ENCODE measurements around the gene MAP3K7CL. TPM values are rescaled to one million over a fixed set of nuclear protein-coding genes. Genes with fewer than 3 reads are reported as not detected.

MAP3K7CL gene
- polyA plus RNA-seq, 10 donors, result 45.2 to 110 (median 72.3) TPM

GRCh38 chr21:29224006-29224405 is 93.6 kb downstream of the MAP3K7CL start:
- DNase-seq, result no peak

Other genes starting within 250 kb of the MAP3K7CL start
- 10 to 100 TPM; 17.0 to 29.5 (median 23.8) TPM for gene LTN1, start 137.8 kb upstream of the MAP3K7CL start, polyA plus RNA-seq (ENCODE audit: insufficient read length in 10 of 10)
- 10 to 100 TPM; 18.2 to 26.5 (median 21.5) TPM for gene RWDD2B, start 111.3 kb upstream of the MAP3K7CL start, polyA plus RNA-seq (ENCODE audit: insufficient read length in 10 of 10)
- gene USP16, start 106.0 kb upstream of the MAP3K7CL start, polyA plus RNA-seq (ENCODE audit: insufficient read length in 10 of 10), result 10 to 100 TPM; 34.9 to 54.8 (median 46.3) TPM
- 100 to 1,000 TPM; 148 to 185 (median 167) TPM for gene CCT8, start 57.0 kb upstream of the MAP3K7CL start, polyA plus RNA-seq (ENCODE audit: insufficient read length in 10 of 10)
- gene BACH1, start 168.3 kb downstream of the MAP3K7CL start, polyA plus RNA-seq (ENCODE audit: insufficient read length in 10 of 10), result 10 to 100 TPM; 22.4 to 35.7 (median 25.3) TPM

Measured in muscle of back (tissue), 11 donors.